DOHH2 (cell line): ENCODE measurements around the gene EML4.

ENCODE experiments used
- H3F3A ChIP-seq: fragments of 200-600 bp; sonication (generic), shearing (Covaris generic); 2 replicates; pipeline ENCODE4 v1.6.0; 2016; ENCODE audit warnings: antibody characterized with exemption, mild to moderate bottlenecking; ENCODE audit not compliant: control insufficient read depth, insufficient read depth
- H3K27ac ChIP-seq: fragments of 200-600 bp; sonication (generic); 2 replicates; pipeline ENCODE4 v1.5.1; 2014; ENCODE audit warnings: low read depth, mild to moderate bottlenecking, low read length, moderate library complexity
- H3K27me3 ChIP-seq: fragments of 200-600 bp; sonication (generic); 2 replicates; pipeline ENCODE4 v1.6.1; 2014; ENCODE audit warnings: mild to moderate bottlenecking, low read length, mixed read lengths; ENCODE audit not compliant: control insufficient read depth
- H3K36me3 ChIP-seq: fragments of 200-600 bp; sonication (generic); 2 replicates; pipeline ENCODE4 v1.6.1; 2014; ENCODE audit warnings: mild to moderate bottlenecking, low read length, moderate library complexity, mixed read lengths; ENCODE audit not compliant: control insufficient read depth
- H3K4me1 ChIP-seq: fragments of 200-600 bp; sonication (generic); 2 replicates; pipeline ENCODE4 v1.6.1; 2014; ENCODE audit warnings: mild to moderate bottlenecking, low read length, mixed read lengths; ENCODE audit not compliant: control insufficient read depth
- H3K4me2 ChIP-seq: fragments of 200-600 bp; sonication (generic); 2 replicates; pipeline ENCODE4 v1.6.0; 2014; ENCODE audit warnings: mild to moderate bottlenecking, low read length, moderate library complexity
- H3K4me3 ChIP-seq: fragments of 200-600 bp; sonication (generic); 2 replicates; pipeline ENCODE4 v1.5.1; 2014; ENCODE audit warnings: mild to moderate bottlenecking, low read length, mixed read lengths
- H3K79me2 ChIP-seq: fragments of 200-600 bp; sonication (generic); 2 replicates; pipeline ENCODE4 v1.6.1; 2014; ENCODE audit warnings: mild to moderate bottlenecking, low read length, mixed read lengths; ENCODE audit not compliant: control insufficient read depth
- H3K9me2 ChIP-seq: fragments of 200-600 bp; sonication (generic); replicated peaks from 2 replicates; pipeline ENCODE4 v1.6.1; 2014; ENCODE audit warnings: mild to moderate bottlenecking, low read length, mixed read lengths; ENCODE audit not compliant: control insufficient read depth
- H3K9me3 ChIP-seq: fragments of 200-600 bp; sonication (generic); 2 replicates; pipeline ENCODE4 v1.6.1; 2014; ENCODE audit warnings: antibody characterized with exemption, low read length, mixed read lengths; ENCODE audit not compliant: control insufficient read depth, insufficient read depth
- H4K20me1 ChIP-seq: fragments of 200-600 bp; sonication (generic); 2 replicates; pipeline ENCODE4 v1.6.0; 2014; ENCODE audit warnings: low read depth, mild to moderate bottlenecking, antibody characterized with exemption, low read length, moderate library complexity; ENCODE audit not compliant: control insufficient read depth, insufficient read depth
- CTCF ChIP-seq: fragments of 200-600 bp; sonication (generic); IDR thresholded peaks from one replicate; pipeline ENCODE4 v1.5.1; 2014; ENCODE audit warnings: antibody characterized with exemption, mild to moderate bottlenecking, low read depth, low read length; ENCODE audit not compliant: poor library complexity, severe bottlenecking
- EZH2phosphoT487 ChIP-seq: fragments of 200-600 bp; sonication (generic); IDR thresholded peaks from 2 replicates; pipeline ENCODE4 v1.6.1; 2017; ENCODE audit warnings: borderline replicate concordance, mild to moderate bottlenecking, antibody characterized with exemption, low read length, moderate library complexity, mixed read lengths

Gene EML4

DNA sequence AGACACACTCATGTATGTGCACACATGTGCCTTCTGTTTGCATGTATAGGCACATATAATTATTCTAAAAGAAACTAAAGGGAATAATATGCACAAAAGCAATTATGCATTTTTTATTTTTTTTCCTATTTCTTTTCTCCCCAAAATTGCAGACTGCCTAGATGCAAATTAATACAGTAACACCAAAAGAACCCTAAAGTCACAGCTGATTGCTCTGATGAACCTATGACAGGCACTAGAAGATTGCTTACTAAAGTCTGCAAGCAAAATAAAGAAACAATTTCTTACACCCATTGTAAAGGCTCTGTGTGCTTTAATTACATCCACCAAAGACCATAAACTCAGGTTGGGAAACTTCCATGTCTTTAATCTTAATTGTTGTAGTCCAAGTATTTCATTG lies 7.7 kb upstream of the EML4 start:
- TF ChIP-seq CTCF (no peak), EZH2phosphoT487 (no peak)
- H3K27ac ChIP-seq = no peak overlapping the region
- H3K79me2 ChIP-seq = no peaks in the 10 kb centered on the region
- H3K4me3 ChIP-seq = no peak overlapping the region
- no peaks in the 10 kb centered on the region for H3F3A ChIP-seq
- H3K4me2 ChIP-seq = no peak overlapping the region
- H3K9me3 ChIP-seq = no peaks in the 10 kb centered on the region
- no peaks in the 10 kb centered on the region for H3K4me1 ChIP-seq
- no peaks in the 10 kb centered on the region for H4K20me1 ChIP-seq
- H3K9me2 ChIP-seq = no peaks in the 10 kb centered on the region
- H3K27me3 ChIP-seq = peaks cover 13% of the 10 kb centered on the region
- no peaks in the 10 kb centered on the region for H3K36me3 ChIP-seq

- Histone ChIP-seq H3K9me2 (no peaks in the 10 kb centered on the region), H3K9me3 (peaks cover under 1% of the 10 kb centered on the region; the same call in 1 of the 2 replicates), H3K36me3 (no peaks in the 10 kb centered on the region), H4K20me1 (no peaks in the 10 kb centered on the region), H3K4me2 (no peak overlapping the region), H3K4me3 (no peak overlapping the region), H3K4me1 (no peaks in the 10 kb centered on the region), H3K27me3 (peaks cover 18% of the 10 kb centered on the region), H3K27ac (no peak overlapping the region), H3F3A (peaks cover 2% of the 10 kb centered on the region; the same call in 1 of the 2 replicates), H3K79me2 (no peaks in the 10 kb centered on the region)
- TF ChIP-seq CTCF (no peak), EZH2phosphoT487 (no peak)
Measured at GRCh38 chr2:42163444-42164045, 5.6 kb upstream of the EML4 start.

- Histone ChIP-seq H3K79me2 (no peaks in the 10 kb centered on the region), H3K4me3 (no peak overlapping the region), H3F3A (peaks cover 2% of the 10 kb centered on the region; the same call in 1 of the 2 replicates), H3K9me3 (peaks cover 6% of the 10 kb centered on the region; the same call in 1 of the 2 replicates), H3K4me1 (peaks cover 4% of the 10 kb centered on the region), H3K27ac (no peak overlapping the region), H3K36me3 (no peaks in the 10 kb centered on the region), H3K9me2 (no peaks in the 10 kb centered on the region), H3K4me2 (no peak overlapping the region), H3K27me3 (peaks cover 18% of the 10 kb centered on the region), H4K20me1 (no peaks in the 10 kb centered on the region)
- TF ChIP-seq EZH2phosphoT487 = no peak
- no peak for TF ChIP-seq CTCF
Measured at GRCh38 chr2:42164046-42164445, 5.1 kb upstream of the EML4 start.
